ENCODE results near the gene CUX1. TPM values are rescaled to one million over a fixed set of nuclear protein-coding genes. Genes with fewer than 3 reads are reported as not detected.
"Not testable (repeated sequence)": the region's sequence is repeated elsewhere in the genome, so short reads cannot be mapped to it uniquely, and the experiment has no call there.

The CUX1 gene
- total RNA-seq, 1 donor from 2014 or later: 66.4 TPM

DNA sequence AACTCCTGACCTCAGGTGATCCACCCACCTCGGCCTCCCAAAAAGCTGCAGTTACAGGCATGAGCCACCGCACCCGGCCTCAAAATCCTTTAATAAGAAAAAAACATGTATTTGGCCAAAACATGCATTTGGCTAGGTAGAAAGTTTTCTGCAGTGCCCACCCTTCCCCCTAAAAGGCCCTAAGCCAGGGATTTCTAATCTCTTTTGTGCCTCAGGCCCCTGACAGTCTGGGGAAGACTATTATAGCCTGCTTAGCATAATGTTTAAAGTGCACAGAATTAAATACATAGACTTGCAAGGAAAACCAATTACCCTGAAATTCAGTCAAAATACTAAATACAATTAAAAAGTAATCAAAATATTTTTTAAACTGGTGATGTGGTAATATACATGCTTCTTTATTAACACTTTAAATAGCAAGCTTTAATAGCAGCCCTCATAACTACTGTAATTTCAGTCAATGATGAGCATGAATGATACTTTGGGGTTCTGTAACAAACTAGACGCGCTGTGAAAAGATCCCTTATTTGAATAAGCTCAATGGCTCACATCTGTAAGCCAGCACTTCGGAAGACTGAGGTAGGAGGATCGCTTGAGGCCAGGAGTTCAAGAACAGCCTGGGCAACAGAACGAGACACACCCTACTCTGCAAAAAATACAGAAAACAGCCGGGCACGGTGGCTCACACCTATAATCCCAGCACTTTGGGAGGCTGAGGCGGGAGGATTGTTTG lies 508.9 kb downstream of the CUX1 start:
- Mint-ChIP-seq H3K27ac (no peak overlapping the region), H3K9me3 (no peaks in the 10 kb centered on the region), H3K4me1 (peaks cover 8% of the 10 kb centered on the region), H3K4me3 (no peak overlapping the region), H3K36me3 (peaks cover 3% of the 10 kb centered on the region), H3K27me3 (ENCODE audit: insufficient read depth, low read depth) (peaks cover 3% of the 10 kb centered on the region)
- Histone ChIP-seq H3K27ac (no peak overlapping the region), H3K4me1 (no peaks in the 10 kb centered on the region), H2AFZ (replicated peaks) (no peak overlapping the region), H4K20me1 (ENCODE audit: low read depth) (peaks cover 4% of the 10 kb centered on the region), H3K36me3 (no peaks in the 10 kb centered on the region), H3K27me3 (peaks cover 16% of the 10 kb centered on the region), H3K4me3 (no peak overlapping the region), H3K4me2 (no peak overlapping the region), H3K9ac (no peak overlapping the region), H3K79me2 (ENCODE audit: low read depth) (no peaks in the 10 kb centered on the region), H3K9me3 (ENCODE audit: low read depth) (no peaks in the 10 kb centered on the region), H3F3A (ENCODE audit: low read depth) (peaks cover 4% of the 10 kb centered on the region)
- TF ChIP-seq, protein P1, sequence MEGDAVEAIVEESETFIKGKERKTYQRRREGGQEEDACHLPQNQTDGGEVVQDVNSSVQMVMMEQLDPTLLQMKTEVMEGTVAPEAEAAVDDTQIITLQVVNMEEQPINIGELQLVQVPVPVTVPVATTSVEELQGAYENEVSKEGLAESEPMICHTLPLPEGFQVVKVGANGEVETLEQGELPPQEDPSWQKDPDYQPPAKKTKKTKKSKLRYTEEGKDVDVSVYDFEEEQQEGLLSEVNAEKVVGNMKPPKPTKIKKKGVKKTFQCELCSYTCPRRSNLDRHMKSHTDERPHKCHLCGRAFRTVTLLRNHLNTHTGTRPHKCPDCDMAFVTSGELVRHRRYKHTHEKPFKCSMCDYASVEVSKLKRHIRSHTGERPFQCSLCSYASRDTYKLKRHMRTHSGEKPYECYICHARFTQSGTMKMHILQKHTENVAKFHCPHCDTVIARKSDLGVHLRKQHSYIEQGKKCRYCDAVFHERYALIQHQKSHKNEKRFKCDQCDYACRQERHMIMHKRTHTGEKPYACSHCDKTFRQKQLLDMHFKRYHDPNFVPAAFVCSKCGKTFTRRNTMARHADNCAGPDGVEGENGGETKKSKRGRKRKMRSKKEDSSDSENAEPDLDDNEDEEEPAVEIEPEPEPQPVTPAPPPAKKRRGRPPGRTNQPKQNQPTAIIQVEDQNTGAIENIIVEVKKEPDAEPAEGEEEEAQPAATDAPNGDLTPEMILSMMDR (IDR thresholded peaks at IDR 0.05): no peak
- no peak for TF ChIP-seq EZH2phosphoT487 (IDR thresholded peaks at IDR 0.05)
- no peak for TF ChIP-seq EZH2 (IDR thresholded peaks at IDR 0.05)
- no peak for DNase-seq (ENCODE audit: low spot score)

DNA sequence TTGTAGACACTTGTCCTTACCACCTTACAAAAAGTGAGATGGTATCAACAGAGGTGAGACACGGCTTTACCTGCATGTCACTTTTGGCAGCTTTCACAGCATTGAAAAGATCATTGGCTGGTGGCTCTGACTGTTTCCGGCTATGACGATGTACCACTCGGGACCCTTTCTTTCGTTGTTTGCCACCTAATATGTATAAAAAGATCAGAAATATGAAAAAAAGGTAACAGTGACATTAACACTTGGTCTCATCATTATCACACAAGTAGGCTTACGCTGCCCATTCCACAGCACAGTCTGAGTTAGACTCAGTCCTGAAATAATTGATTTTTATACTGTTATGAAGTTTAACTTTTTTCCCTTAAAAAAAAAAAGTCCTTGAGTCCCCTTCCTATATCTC lies 509.8 kb downstream of the CUX1 start:
- not testable (repeated sequence) for H3K9me3 ChIP-seq (ENCODE audit: low read depth); H3K27me3 Mint-ChIP-seq (ENCODE audit: insufficient read depth, low read depth); H4K20me1 ChIP-seq (ENCODE audit: low read depth); H3K79me2 ChIP-seq (ENCODE audit: low read depth); H3K4me2 ChIP-seq; H3K9me3 Mint-ChIP-seq; H3K4me1 ChIP-seq; H3F3A ChIP-seq (ENCODE audit: low read depth); H3K27ac Mint-ChIP-seq; H3K36me3 ChIP-seq; H3K4me3 Mint-ChIP-seq; H3K9ac ChIP-seq; H3K27me3 ChIP-seq; H3K36me3 Mint-ChIP-seq; H2AFZ ChIP-seq (replicated peaks); H3K4me3 ChIP-seq; DNase-seq (ENCODE audit: low spot score); H3K27ac ChIP-seq
- H3K4me1 Mint-ChIP-seq: peaks cover 12% of the 10 kb centered on the region

DNA sequence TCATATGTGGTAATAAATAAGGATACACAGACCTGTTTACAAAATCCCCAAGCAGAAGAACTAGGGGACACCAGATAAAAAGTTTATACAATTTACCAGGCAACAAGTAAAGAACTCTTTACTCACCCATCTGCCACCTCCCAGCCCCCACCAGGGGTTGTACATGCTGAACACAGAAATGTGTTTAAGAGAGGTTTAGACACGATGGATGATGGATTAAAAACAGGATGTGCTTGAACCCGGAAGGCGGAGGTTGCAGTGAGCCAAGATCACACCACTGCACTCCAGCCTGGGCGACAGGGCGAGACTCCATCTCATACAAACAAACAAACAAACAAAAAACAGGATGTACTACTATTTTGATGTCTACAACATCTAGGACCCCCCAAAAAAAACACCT lies 511.4 kb downstream of the CUX1 start:
- H3K9me3 ChIP-seq (ENCODE audit: low read depth); H3K9ac ChIP-seq; H3F3A ChIP-seq (ENCODE audit: low read depth); H3K27me3 ChIP-seq; H3K36me3 ChIP-seq; H3K27ac Mint-ChIP-seq; H3K4me3 ChIP-seq; H3K79me2 ChIP-seq (ENCODE audit: low read depth); H4K20me1 ChIP-seq (ENCODE audit: low read depth); H3K4me3 Mint-ChIP-seq; H3K9me3 Mint-ChIP-seq; H3K36me3 Mint-ChIP-seq; H2AFZ ChIP-seq (replicated peaks); H3K4me2 ChIP-seq; DNase-seq (ENCODE audit: low spot score); H3K4me1 ChIP-seq; H3K27ac ChIP-seq; H3K27me3 Mint-ChIP-seq (ENCODE audit: insufficient read depth, low read depth): not testable (repeated sequence)
- peaks cover 13% of the 10 kb centered on the region for H3K4me1 Mint-ChIP-seq

DNA sequence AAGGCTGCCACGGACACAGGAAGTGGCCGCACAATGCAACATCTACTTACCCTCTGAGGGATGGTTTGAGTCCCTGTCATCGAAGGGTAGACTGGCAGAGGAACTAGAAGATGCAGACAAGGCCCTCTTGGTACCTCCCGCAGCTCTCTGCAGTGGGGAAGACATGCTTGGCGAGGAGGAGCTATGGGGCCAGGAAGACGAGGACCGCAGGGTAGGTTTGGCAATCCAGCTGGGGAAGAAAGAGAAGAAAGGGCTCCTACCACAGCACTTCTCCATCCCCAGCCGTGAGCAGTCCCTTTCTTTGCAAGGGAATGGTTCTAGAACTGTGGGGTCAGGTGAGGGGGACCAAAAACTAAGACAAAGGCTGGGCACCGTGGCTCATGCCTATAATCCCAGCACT lies 511.9 kb downstream of the CUX1 start:
- not testable (repeated sequence) for H3F3A ChIP-seq (ENCODE audit: low read depth); H3K9me3 Mint-ChIP-seq; H4K20me1 ChIP-seq (ENCODE audit: low read depth); H3K9ac ChIP-seq; H3K4me1 ChIP-seq; H3K27ac ChIP-seq; H3K27me3 Mint-ChIP-seq (ENCODE audit: insufficient read depth, low read depth); H3K27ac Mint-ChIP-seq; H3K36me3 ChIP-seq; H3K4me3 Mint-ChIP-seq; DNase-seq (ENCODE audit: low spot score); H2AFZ ChIP-seq (replicated peaks); H3K9me3 ChIP-seq (ENCODE audit: low read depth); H3K36me3 Mint-ChIP-seq; H3K79me2 ChIP-seq (ENCODE audit: low read depth); H3K4me2 ChIP-seq; H3K4me3 ChIP-seq; H3K27me3 ChIP-seq
- peaks cover 13% of the 10 kb centered on the region for H3K4me1 Mint-ChIP-seq

DNA sequence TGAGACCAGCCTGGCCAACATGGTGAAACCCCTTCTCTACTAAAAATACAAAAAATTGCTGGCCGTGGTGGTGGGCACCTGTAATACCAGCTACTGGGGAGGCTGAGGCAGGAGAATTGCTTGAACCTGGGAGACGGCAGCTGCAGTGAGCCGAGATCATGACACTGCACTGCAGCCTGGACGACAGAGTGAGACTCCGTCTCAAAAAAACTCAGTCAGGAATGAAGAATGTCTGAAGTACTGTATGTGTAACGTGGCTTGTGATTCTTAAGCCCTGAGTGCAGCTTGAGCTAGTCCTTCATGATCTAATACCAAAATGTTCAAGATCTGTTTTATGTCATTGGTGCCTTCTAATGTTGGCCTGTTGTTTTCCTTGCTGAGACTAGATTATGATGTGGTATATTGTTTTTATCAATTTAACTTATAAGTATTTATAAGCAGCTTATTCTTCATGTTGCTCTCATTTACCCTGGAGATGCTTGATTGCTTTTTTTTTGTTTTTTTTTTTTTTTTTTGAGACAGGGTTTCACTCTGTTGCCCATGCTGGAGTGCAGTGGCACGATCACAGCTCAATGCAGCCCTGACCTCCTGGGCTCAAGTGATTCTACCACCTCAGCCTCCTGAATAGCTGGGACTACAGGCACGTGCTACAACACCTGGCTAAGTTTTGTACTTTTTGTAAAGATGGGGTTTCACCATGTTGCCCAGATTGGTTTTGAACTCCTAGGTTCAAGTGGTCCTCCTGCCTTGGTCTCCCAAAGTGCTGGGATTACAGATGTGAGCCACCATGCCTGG lies 513.4 kb downstream of the CUX1 start:
- peaks cover 13% of the 10 kb centered on the region for H3K4me1 Mint-ChIP-seq
- not testable (repeated sequence) for H3K9ac ChIP-seq; H3K4me2 ChIP-seq; H3K4me3 Mint-ChIP-seq; H3K79me2 ChIP-seq (ENCODE audit: low read depth); H3K36me3 ChIP-seq; DNase-seq (ENCODE audit: low spot score); H3K27ac ChIP-seq; H3K9me3 Mint-ChIP-seq; H3K27ac Mint-ChIP-seq; H4K20me1 ChIP-seq (ENCODE audit: low read depth); H3K4me1 ChIP-seq; H3K4me3 ChIP-seq; H3K9me3 ChIP-seq (ENCODE audit: low read depth); H3F3A ChIP-seq (ENCODE audit: low read depth); H3K36me3 Mint-ChIP-seq; H2AFZ ChIP-seq (replicated peaks); H3K27me3 Mint-ChIP-seq (ENCODE audit: insufficient read depth, low read depth); H3K27me3 ChIP-seq

Small RNA genes lying within 50 kb of the gene (microRNA-seq; reads per million reads assigned to microRNA genes)
- gene MIR4285: not detected

Small RNA genes lying within 50 kb of the gene (small RNA-seq; reads per million reads assigned to genes)
- gene AC005086.2: not detected
- gene AC005086.3: not detected
- not detected for gene AC005086.4
- gene AC005088.1: not detected
- not detected for gene MIR4285
- gene RF00554: not detected

Other genes with a start within 250 kb of the CUX1 start
- not detected in 2 replicates for gene MYL10, start 188.3 kb upstream of the CUX1 start, total RNA-seq (ENCODE audit: low replicate concordance)

All from neural progenitor cell (in vitro differentiated cells).